GM12878 (cell line): ENCODE results near the gene LIPG. TPM values are rescaled to one million over a fixed set of nuclear protein-coding genes. Genes with fewer than 3 reads are reported as not detected.

ENCODE experiments used
- ATAC-seq: fragments of 200-7000 bp; cut with Tn5 transposase; 3 replicates; pipeline ENCODE4 v1.9.1; 2020; ENCODE audit warnings: mild to moderate bottlenecking, moderate library complexity
- BruUV-seq: library from RNA; stranded (reverse); fragments of 400-500 nt; replicated peaks from 2 replicates; lab custom pipeline; 2021; lab: Mats Ljungman, UMichigan
- CTCF ChIA-PET: fragments of 300-600 bp; sonication (Branson Sonifier 250); formaldehyde crosslinking; extraction: SDS; loops from one replicate; lab custom pipeline; 2021; ENCODE audit warnings: inconsistent platforms; lab: Yijun Ruan, JAX
- POLR2A ChIA-PET: fragments of 350-600 bp; formaldehyde crosslinking; extraction: SDS; loops from one replicate; lab custom pipeline; 2021; ENCODE audit warnings: inconsistent platforms; lab: Charles Lee
- RAD21 ChIA-PET: fragments of 300-600 bp; sonication (Branson Sonifier 250); formaldehyde crosslinking; loops from one replicate; lab custom pipeline; 2023; ENCODE audit warnings: antibody characterized with exemption; ENCODE audit not compliant: unreplicated experiment; lab: Charles Lee
- SMC1A ChIA-PET: fragments of 300-600 bp; sonication (Branson Sonifier 250); formaldehyde crosslinking; loops from one replicate; lab custom pipeline; 2023; ENCODE audit not compliant: unreplicated experiment, uncharacterized antibody; lab: Charles Lee
- DNase-seq: peaks from one replicate; pipeline ENCODE4 v3.0.0-alpha.2; 2011; ENCODE audit warnings: low read depth, low spot score
- FAIRE-seq: peaks from 3 replicates; lab custom pipeline; 2011; peaks lifted over from hg19 to GRCh38; lab: Jason Lieb, UNC
- H2AFZ ChIP-seq: 2 replicates; pipeline ENCODE4 v1.6.0; 2011; ENCODE audit warnings: low read depth, low read length, control low read depth; ENCODE audit not compliant: control insufficient read depth
- H3K27ac ChIP-seq: 2 replicates; pipeline ENCODE4 v1.5.1; 2011; ENCODE audit warnings: control low read depth; ENCODE audit not compliant: control insufficient read depth, insufficient read depth
- H3K27me3 ChIP-seq, 2 experiments: replicated peaks in 1 of 2; 2 replicates each; pipeline versions ENCODE4 v1.6.0 to v1.6.1; 2011; ENCODE audit warnings: low read length in 1 of 2; ENCODE audit not compliant: control insufficient read depth in 2 of 2, insufficient read depth in 2 of 2
- H3K36me3 ChIP-seq, 2 experiments: 2 replicates each; pipeline ENCODE4 v1.5.1; 2011; ENCODE audit warnings: low read length in 1 of 2; ENCODE audit not compliant: control insufficient read depth in 2 of 2, insufficient read depth in 2 of 2
- H3K4me1 ChIP-seq: 2 replicates; pipeline ENCODE4 v1.6.1; 2011; ENCODE audit warnings: mild to moderate bottlenecking, low read length, moderate library complexity, mixed read lengths; ENCODE audit not compliant: control insufficient read depth, insufficient read depth
- H3K4me2 ChIP-seq: 2 replicates; pipeline ENCODE4 v1.6.0; 2011; ENCODE audit warnings: control low read depth; ENCODE audit not compliant: control insufficient read depth, insufficient read depth
- H3K4me3 ChIP-seq: fragments of 200-600 bp; sonication (generic); 2 replicates; pipeline ENCODE4 v1.5.1; 2016
- H3K79me2 ChIP-seq: 2 replicates; pipeline ENCODE4 v1.6.0; 2011; ENCODE audit warnings: low read length; ENCODE audit not compliant: control insufficient read depth, insufficient read depth
- H3K9ac ChIP-seq: 2 replicates; pipeline ENCODE4 v1.8.0; 2011; ENCODE audit warnings: low read length, control low read depth, mixed read lengths; ENCODE audit not compliant: control insufficient read depth, insufficient read depth
- H3K9me3 ChIP-seq: replicated peaks from 3 replicates; pipeline ENCODE4 v1.5.1; 2011; ENCODE audit warnings: mild to moderate bottlenecking, low read length; ENCODE audit not compliant: control insufficient read depth, insufficient read depth
- H4K20me1 ChIP-seq: 2 replicates; pipeline ENCODE4 v1.6.0; 2011; ENCODE audit not compliant: control insufficient read depth, insufficient read depth
- ATF7 ChIP-seq: fragments of 450-650 bp; IDR thresholded peaks from 2 replicates; pipeline ENCODE4 v1.6.1; 2016; ENCODE audit warnings: low read depth, mild to moderate bottlenecking
- BCL11A ChIP-seq: IDR thresholded peaks from 2 replicates; pipeline ENCODE4 v1.6.1; 2011; ENCODE audit warnings: low read depth, low read length
- CHD1 ChIP-seq: IDR thresholded peaks from 2 replicates; pipeline ENCODE4 v1.6.1; 2012; ENCODE audit warnings: low read depth, low read length, improper control_type of control experiment
- DPF2 ChIP-seq: fragments of 450-650 bp; IDR thresholded peaks from 2 replicates; pipeline ENCODE4 v1.6.1; 2017; ENCODE audit warnings: mild to moderate bottlenecking
- FOXK2 ChIP-seq: fragments of 450-650 bp; IDR thresholded peaks from 2 replicates; pipeline ENCODE4 v1.6.1; 2017; ENCODE audit warnings: mild to moderate bottlenecking, moderate library complexity
- MTA2 ChIP-seq: fragments of 450-650 bp; IDR thresholded peaks from 2 replicates; pipeline ENCODE4 v1.6.1; 2016; ENCODE audit warnings: low read depth, mild to moderate bottlenecking, moderate library complexity
- SPI1 ChIP-seq: IDR thresholded peaks from 2 replicates; pipeline ENCODE4 v1.6.1; 2011; ENCODE audit warnings: low read depth, mild to moderate bottlenecking, low read length, moderate library complexity, borderline replicate concordance; ENCODE audit not compliant: insufficient read depth
- TBL1XR1 ChIP-seq: IDR thresholded peaks from 2 replicates; pipeline ENCODE4 v1.6.1; 2012; ENCODE audit warnings: low read depth, low read length, improper control_type of control experiment
- TCF7 ChIP-seq: IDR thresholded peaks from 2 replicates; pipeline ENCODE4 v1.6.1; 2014; ENCODE audit warnings: antibody characterized with exemption, borderline replicate concordance
- WRNIP1 ChIP-seq: IDR thresholded peaks from 2 replicates; pipeline ENCODE4 v1.6.1; 2011; ENCODE audit warnings: low read depth, low read length, improper control_type of control experiment, borderline replicate concordance
- YBX1 ChIP-seq: fragments of 450-650 bp; IDR thresholded peaks from 2 replicates; pipeline ENCODE4 v1.6.1; 2016; ENCODE audit warnings: antibody characterized with exemption
- ZNF217 ChIP-seq: fragments of 450-650 bp; IDR thresholded peaks from 2 replicates; pipeline ENCODE4 v1.6.1; 2017; ENCODE audit warnings: antibody characterized with exemption, mild to moderate bottlenecking
- ZSCAN29 ChIP-seq: fragments of 450-650 bp; IDR thresholded peaks from 2 replicates; pipeline ENCODE4 v1.6.1; 2017; ENCODE audit warnings: mild to moderate bottlenecking, moderate library complexity
- ZZZ3 ChIP-seq: IDR thresholded peaks from 2 replicates; pipeline ENCODE4 v1.6.1; 2011; ENCODE audit warnings: low read depth; ENCODE audit not compliant: control insufficient read depth, insufficient read length
- WGBS: methylation state at CpG from one replicate; pipeline ENCODE4 v1.1.6; 2016; ENCODE audit warnings: low lambda C conversion rate; ENCODE audit not compliant: insufficient replicate concordance, insufficient coverage; ENCODE audit errors: missing lambda C conversion rate; 5-methylcytosine and 5-hydroxymethylcytosine counted together
- in situ Hi-C: fragments of 300-500 bp; cut with MboI; formaldehyde crosslinking; loops from 9 replicates; pipeline ENCODE4 v1.14.3; 2018; ENCODE audit warnings: mixed read lengths
- intact Hi-C: fragments of 100-400 bp; cut with micrococcal nuclease; formaldehyde crosslinking; loops from one replicate; pipeline ENCODE4 v1.14.2; 2022; ENCODE audit not compliant: unreplicated experiment
- polyA plus RNA-seq, 11 experiments: library from polyadenylated mRNA; depleted of rRNA in 4 of 11; unstranded in 6 of 11; stranded (reverse) in 5 of 11; fragments of >200 nt; fragmentation: Nextera tagmentation in 4 of 11; fragmentation: Illumina TruSeq in 1 of 11; extraction: Ambion mirVana in 4 of 11; extraction: Trizol in 1 of 11; gene quantifications; 1 replicate in 1 of 11; 2 replicates in 10 of 11; pipeline versions ENCODE4 v1.2.1 to v1.2.3, GENCODE V29; 2011 to 2016; ENCODE audit warnings: inconsistent platforms in 2 of 11, missing spikeins in 2 of 11, low read depth in 1 of 11
- total RNA-seq, 4 experiments: library from RNA; depleted of rRNA in 3 of 4; stranded (reverse); fragments of >200 nt in 3 of 4; fragmentation: Illumina TruSeq in 1 of 4; extraction: Trizol in 1 of 4; gene quantifications; 2 replicates each; pipeline versions ENCODE4 v1.2.1 to v1.2.3, GENCODE V29; 2013 to 2021
- TF ChIP-seq, protein P1 (sequence below): IDR thresholded peaks from 2 replicates; pipeline ENCODE4 v1.6.1; 2012; ENCODE audit warnings: mild to moderate bottlenecking, low read depth, low read length
- TF ChIP-seq, protein P2 (sequence below): fragments of 450-650 bp; IDR thresholded peaks from 2 replicates; pipeline ENCODE4 v1.6.1; 2018; ENCODE audit warnings: mild to moderate bottlenecking, low read depth, moderate library complexity; ENCODE audit not compliant: partially characterized antibody
- TF ChIP-seq, protein P3 (sequence below): fragments of 450-650 bp; IDR thresholded peaks from 2 replicates; pipeline ENCODE4 v1.6.1; 2014; ENCODE audit warnings: mild to moderate bottlenecking

LIPG gene
- total and polyA plus RNA-seq, 10 of the 15 experiments (the other 5 are each of a cell fraction or from before 2014, with no cell fraction given), result 0.04 to 0.55 (median 0.18) TPM; not detected in 1

DNA sequence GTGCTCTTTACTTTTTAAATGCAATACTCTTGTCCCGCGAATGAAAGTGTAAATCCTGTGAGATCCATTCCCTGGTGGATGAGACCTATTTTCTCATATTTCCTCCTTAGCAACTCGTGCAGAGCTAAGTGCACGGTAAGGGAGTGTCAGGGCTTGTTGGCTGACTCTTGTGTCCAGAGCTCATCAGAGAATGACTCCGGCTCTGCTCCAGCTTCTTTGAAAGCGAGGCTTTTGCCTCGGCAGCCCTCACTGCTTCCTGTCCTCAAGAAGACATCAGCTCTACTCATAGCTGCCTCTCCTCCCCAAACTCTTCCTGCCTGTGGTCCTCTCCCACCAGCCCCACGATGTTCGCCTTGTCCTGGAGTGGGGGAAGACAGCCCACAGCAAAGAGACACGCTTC is 70.7 kb downstream of the LIPG start (continued):
- TF ChIP-seq DPF2, result no peak

DNA sequence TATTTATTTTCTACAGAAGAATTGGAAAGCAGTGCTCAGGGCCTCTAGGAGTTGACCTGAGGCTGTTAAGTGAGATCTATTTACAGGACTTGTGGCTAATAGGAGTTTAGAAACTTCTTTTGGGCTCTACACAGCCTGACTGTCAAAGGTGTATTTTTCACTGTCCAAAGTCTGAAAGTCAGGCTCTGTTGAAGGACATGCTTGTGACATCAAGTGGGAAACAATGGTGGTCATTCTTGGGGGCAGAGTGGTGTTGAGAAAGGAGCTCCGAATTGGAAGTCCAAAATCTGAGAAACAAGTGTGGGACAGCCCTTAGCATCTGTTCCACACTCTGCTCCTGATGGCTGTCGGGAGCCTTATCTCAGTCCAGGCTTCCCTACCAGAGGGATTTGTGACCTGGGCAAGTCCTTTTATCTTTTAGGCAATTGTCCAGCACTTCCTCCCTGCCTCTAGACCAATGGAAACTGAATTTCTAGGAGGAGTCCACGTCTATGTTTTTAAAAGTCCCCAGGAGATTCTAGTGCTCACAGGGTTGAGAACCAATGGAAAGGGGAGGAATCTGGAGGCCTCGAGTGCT is 76.4 kb downstream of the LIPG start:
- Histone ChIP-seq H2AFZ (no peak overlapping the region), H3K79me2 (no peaks in the 10 kb centered on the region), H3K4me2 (no peak overlapping the region), H3K4me1 (no peaks in the 10 kb centered on the region), H3K36me3 (no peaks in the 10 kb centered on the region), H3K4me3 (no peak overlapping the region), H3K9ac (no peak overlapping the region), H3K9me3 (no peaks in the 10 kb centered on the region), H4K20me1 (no peaks in the 10 kb centered on the region), H3K27me3 (no peaks in the 10 kb centered on the region), H3K27ac (no peak overlapping the region)
- SMC1A ChIA-PET, result no interaction called here
- 25% methylated on average over 4 of the region's 4 CpGs for WGBS
- CTCF ChIA-PET, result no interaction called here
- intact Hi-C loops (loop anchor here (10.0 kb wide), 1 partner anchor 57 kb away; no protein-coding TSS in a partner anchor), in situ Hi-C loops (no loop called here)
- no peak for DNase-seq
- no peak for ATAC-seq
- TF ChIP-seq TBL1XR1 (no peak), ATF7 (no peak), YBX1 (no peak), CHD1 (no peak), FOXK2 (no peak), SPI1 (no peak), WRNIP1 (no peak), BCL11A (no peak), ZSCAN29 (no peak), TCF7 (no peak), ZNF217 (no peak), MTA2 (no peak), ZZZ3 (no peak)
- TF ChIP-seq, protein P1, sequence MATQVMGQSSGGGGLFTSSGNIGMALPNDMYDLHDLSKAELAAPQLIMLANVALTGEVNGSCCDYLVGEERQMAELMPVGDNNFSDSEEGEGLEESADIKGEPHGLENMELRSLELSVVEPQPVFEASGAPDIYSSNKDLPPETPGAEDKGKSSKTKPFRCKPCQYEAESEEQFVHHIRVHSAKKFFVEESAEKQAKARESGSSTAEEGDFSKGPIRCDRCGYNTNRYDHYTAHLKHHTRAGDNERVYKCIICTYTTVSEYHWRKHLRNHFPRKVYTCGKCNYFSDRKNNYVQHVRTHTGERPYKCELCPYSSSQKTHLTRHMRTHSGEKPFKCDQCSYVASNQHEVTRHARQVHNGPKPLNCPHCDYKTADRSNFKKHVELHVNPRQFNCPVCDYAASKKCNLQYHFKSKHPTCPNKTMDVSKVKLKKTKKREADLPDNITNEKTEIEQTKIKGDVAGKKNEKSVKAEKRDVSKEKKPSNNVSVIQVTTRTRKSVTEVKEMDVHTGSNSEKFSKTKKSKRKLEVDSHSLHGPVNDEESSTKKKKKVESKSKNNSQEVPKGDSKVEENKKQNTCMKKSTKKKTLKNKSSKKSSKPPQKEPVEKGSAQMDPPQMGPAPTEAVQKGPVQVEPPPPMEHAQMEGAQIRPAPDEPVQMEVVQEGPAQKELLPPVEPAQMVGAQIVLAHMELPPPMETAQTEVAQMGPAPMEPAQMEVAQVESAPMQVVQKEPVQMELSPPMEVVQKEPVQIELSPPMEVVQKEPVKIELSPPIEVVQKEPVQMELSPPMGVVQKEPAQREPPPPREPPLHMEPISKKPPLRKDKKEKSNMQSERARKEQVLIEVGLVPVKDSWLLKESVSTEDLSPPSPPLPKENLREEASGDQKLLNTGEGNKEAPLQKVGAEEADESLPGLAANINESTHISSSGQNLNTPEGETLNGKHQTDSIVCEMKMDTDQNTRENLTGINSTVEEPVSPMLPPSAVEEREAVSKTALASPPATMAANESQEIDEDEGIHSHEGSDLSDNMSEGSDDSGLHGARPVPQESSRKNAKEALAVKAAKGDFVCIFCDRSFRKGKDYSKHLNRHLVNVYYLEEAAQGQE, result no peak
- TF ChIP-seq, protein P2, sequence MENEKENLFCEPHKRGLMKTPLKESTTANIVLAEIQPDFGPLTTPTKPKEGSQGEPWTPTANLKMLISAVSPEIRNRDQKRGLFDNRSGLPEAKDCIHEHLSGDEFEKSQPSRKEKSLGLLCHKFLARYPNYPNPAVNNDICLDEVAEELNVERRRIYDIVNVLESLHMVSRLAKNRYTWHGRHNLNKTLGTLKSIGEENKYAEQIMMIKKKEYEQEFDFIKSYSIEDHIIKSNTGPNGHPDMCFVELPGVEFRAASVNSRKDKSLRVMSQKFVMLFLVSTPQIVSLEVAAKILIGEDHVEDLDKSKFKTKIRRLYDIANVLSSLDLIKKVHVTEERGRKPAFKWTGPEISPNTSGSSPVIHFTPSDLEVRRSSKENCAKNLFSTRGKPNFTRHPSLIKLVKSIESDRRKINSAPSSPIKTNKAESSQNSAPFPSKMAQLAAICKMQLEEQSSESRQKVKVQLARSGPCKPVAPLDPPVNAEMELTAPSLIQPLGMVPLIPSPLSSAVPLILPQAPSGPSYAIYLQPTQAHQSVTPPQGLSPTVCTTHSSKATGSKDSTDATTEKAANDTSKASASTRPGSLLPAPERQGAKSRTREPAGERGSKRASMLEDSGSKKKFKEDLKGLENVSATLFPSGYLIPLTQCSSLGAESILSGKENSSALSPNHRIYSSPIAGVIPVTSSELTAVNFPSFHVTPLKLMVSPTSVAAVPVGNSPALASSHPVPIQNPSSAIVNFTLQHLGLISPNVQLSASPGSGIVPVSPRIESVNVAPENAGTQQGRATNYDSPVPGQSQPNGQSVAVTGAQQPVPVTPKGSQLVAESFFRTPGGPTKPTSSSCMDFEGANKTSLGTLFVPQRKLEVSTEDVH, result no peak
- TF ChIP-seq, protein P3, sequence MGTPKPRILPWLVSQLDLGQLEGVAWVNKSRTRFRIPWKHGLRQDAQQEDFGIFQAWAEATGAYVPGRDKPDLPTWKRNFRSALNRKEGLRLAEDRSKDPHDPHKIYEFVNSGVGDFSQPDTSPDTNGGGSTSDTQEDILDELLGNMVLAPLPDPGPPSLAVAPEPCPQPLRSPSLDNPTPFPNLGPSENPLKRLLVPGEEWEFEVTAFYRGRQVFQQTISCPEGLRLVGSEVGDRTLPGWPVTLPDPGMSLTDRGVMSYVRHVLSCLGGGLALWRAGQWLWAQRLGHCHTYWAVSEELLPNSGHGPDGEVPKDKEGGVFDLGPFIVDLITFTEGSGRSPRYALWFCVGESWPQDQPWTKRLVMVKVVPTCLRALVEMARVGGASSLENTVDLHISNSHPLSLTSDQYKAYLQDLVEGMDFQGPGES, result no peak
- no TSS peak for BruUV-seq
- POLR2A ChIA-PET, result no interaction called here
- no peak for FAIRE-seq
- RAD21 ChIA-PET, result no interaction called here
